ENCODE results near the gene SCUBE1.
"Not testable (repeated sequence)": the region's sequence is repeated elsewhere in the genome, so short reads cannot be mapped to it uniquely, and the experiment has no call there.

The SCUBE1 gene

DNA sequence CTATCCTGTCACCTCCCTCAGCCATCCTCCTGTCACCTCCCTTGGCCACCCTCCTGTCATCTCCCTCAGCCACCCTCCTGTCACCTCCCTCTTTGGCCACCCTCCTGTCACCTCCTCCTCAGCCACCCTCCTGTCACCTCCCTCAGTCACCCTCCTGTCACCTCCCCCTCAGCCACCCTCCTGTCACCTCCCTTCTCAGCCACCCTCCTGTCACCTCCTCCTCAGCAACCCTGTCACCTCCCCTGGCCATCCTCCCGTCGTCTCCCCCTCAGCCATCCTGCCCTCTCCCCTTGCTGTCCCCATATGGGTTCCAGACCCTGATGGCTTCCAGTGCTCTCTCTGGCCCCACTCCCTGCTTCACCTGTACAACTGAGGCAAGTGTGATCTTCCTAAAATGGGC lies 61.8 kb downstream of the SCUBE1 start:
- TF ChIP-seq, protein P1, sequence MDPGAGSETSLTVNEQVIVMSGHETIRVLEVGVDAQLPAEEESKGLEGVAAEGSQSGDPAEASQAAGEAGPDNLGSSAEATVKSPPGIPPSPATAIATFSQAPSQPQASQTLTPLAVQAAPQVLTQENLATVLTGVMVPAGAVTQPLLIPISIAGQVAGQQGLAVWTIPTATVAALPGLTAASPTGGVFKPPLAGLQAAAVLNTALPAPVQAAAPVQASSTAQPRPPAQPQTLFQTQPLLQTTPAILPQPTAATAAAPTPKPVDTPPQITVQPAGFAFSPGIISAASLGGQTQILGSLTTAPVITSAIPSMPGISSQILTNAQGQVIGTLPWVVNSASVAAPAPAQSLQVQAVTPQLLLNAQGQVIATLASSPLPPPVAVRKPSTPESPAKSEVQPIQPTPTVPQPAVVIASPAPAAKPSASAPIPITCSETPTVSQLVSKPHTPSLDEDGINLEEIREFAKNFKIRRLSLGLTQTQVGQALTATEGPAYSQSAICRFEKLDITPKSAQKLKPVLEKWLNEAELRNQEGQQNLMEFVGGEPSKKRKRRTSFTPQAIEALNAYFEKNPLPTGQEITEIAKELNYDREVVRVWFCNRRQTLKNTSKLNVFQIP (CRISPR knock-in tag; IDR thresholded peaks at IDR 0.05; ENCODE audit: borderline replicate concordance, low read depth) = no peak
- TF ChIP-seq TOX (CRISPR knock-in tag; IDR thresholded peaks at IDR 0.05; ENCODE audit: borderline replicate concordance) (no peak), PPARA (CRISPR knock-in tag; IDR thresholded peaks at IDR 0.05; ENCODE audit: borderline replicate concordance) (no peak), ZNF565 (CRISPR knock-in tag; conservative IDR thresholded peaks at IDR 0.05; ENCODE audit: low read depth) (no peak), SNAI2 (CRISPR knock-in tag; IDR thresholded peaks at IDR 0.05) (no peak), ARNTL (CRISPR knock-in tag; IDR thresholded peaks at IDR 0.05; ENCODE audit: borderline replicate concordance, low read depth) (no peak), BACH2 (CRISPR knock-in tag; IDR thresholded peaks at IDR 0.05; ENCODE audit: borderline replicate concordance) (no peak), ZNF70 (CRISPR knock-in tag; IDR thresholded peaks at IDR 0.05) (no peak), ZFP30 (CRISPR knock-in tag; IDR thresholded peaks at IDR 0.05) (no peak), CSDC2 (CRISPR knock-in tag; IDR thresholded peaks at IDR 0.05) (no peak), ZNF8 (CRISPR knock-in tag; IDR thresholded peaks at IDR 0.05) (no peak), ISL1 (CRISPR knock-in tag; IDR thresholded peaks at IDR 0.05) (no peak), TCF4 (CRISPR knock-in tag; IDR thresholded peaks at IDR 0.05; ENCODE audit: borderline replicate concordance) (no peak), ZC3H10 (CRISPR knock-in tag; IDR thresholded peaks at IDR 0.05) (no peak), ZFP3 (CRISPR knock-in tag; IDR thresholded peaks at IDR 0.05) (no peak), OSR1 (CRISPR knock-in tag; IDR thresholded peaks at IDR 0.05) (no peak)
- TF ChIP-seq, protein P2, sequence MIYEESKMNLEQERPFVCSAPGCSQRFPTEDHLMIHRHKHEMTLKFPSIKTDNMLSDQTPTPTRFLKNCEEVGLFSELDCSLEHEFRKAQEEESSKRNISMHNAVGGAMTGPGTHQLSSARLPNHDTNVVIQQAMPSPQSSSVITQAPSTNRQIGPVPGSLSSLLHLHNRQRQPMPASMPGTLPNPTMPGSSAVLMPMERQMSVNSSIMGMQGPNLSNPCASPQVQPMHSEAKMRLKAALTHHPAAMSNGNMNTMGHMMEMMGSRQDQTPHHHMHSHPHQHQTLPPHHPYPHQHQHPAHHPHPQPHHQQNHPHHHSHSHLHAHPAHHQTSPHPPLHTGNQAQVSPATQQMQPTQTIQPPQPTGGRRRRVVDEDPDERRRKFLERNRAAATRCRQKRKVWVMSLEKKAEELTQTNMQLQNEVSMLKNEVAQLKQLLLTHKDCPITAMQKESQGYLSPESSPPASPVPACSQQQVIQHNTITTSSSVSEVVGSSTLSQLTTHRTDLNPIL (CRISPR knock-in tag; IDR thresholded peaks at IDR 0.05; ENCODE audit: low read depth) = no peak
- TF ChIP-seq, protein P3, sequence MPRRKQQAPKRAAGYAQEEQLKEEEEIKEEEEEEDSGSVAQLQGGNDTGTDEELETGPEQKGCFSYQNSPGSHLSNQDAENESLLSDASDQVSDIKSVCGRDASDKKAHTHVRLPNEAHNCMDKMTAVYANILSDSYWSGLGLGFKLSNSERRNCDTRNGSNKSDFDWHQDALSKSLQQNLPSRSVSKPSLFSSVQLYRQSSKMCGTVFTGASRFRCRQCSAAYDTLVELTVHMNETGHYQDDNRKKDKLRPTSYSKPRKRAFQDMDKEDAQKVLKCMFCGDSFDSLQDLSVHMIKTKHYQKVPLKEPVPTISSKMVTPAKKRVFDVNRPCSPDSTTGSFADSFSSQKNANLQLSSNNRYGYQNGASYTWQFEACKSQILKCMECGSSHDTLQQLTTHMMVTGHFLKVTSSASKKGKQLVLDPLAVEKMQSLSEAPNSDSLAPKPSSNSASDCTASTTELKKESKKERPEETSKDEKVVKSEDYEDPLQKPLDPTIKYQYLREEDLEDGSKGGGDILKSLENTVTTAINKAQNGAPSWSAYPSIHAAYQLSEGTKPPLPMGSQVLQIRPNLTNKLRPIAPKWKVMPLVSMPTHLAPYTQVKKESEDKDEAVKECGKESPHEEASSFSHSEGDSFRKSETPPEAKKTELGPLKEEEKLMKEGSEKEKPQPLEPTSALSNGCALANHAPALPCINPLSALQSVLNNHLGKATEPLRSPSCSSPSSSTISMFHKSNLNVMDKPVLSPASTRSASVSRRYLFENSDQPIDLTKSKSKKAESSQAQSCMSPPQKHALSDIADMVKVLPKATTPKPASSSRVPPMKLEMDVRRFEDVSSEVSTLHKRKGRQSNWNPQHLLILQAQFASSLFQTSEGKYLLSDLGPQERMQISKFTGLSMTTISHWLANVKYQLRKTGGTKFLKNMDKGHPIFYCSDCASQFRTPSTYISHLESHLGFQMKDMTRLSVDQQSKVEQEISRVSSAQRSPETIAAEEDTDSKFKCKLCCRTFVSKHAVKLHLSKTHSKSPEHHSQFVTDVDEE (CRISPR knock-in tag; IDR thresholded peaks at IDR 0.05) = no peak
- TF ChIP-seq, protein P4, sequence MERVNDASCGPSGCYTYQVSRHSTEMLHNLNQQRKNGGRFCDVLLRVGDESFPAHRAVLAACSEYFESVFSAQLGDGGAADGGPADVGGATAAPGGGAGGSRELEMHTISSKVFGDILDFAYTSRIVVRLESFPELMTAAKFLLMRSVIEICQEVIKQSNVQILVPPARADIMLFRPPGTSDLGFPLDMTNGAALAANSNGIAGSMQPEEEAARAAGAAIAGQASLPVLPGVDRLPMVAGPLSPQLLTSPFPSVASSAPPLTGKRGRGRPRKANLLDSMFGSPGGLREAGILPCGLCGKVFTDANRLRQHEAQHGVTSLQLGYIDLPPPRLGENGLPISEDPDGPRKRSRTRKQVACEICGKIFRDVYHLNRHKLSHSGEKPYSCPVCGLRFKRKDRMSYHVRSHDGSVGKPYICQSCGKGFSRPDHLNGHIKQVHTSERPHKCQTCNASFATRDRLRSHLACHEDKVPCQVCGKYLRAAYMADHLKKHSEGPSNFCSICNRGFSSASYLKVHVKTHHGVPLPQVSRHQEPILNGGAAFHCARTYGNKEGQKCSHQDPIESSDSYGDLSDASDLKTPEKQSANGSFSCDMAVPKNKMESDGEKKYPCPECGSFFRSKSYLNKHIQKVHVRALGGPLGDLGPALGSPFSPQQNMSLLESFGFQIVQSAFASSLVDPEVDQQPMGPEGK (CRISPR knock-in tag; IDR thresholded peaks at IDR 0.05; ENCODE audit: borderline replicate concordance) = no peak
- TF ChIP-seq, protein P5, sequence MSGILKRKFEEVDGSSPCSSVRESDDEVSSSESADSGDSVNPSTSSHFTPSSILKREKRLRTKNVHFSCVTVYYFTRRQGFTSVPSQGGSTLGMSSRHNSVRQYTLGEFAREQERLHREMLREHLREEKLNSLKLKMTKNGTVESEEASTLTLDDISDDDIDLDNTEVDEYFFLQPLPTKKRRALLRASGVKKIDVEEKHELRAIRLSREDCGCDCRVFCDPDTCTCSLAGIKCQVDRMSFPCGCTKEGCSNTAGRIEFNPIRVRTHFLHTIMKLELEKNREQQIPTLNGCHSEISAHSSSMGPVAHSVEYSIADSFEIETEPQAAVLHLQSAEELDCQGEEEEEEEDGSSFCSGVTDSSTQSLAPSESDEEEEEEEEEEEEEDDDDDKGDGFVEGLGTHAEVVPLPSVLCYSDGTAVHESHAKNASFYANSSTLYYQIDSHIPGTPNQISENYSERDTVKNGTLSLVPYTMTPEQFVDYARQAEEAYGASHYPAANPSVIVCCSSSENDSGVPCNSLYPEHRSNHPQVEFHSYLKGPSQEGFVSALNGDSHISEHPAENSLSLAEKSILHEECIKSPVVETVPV (CRISPR knock-in tag; IDR thresholded peaks at IDR 0.05) = no peak
- ATAC-seq = no peak

DNA sequence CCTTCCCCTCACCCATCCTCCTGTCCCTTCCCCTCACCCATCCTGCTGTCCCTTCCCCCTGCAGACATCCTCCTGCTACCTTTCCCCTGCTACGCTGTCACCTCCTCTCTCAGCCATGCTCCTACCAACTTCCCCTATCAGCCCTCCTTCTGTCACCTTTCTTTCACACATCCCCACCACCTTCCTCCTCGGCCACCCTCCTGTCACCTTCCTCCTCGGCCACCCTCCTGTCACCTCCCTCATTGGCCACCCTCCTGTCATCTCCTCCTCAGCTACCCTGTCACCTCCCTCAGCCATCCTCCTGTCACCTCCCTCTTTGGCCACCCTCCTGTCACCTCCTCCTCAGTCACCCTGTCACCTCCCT lies 62.7 kb downstream of the SCUBE1 start:
- not testable (repeated sequence) for ATAC-seq

DNA sequence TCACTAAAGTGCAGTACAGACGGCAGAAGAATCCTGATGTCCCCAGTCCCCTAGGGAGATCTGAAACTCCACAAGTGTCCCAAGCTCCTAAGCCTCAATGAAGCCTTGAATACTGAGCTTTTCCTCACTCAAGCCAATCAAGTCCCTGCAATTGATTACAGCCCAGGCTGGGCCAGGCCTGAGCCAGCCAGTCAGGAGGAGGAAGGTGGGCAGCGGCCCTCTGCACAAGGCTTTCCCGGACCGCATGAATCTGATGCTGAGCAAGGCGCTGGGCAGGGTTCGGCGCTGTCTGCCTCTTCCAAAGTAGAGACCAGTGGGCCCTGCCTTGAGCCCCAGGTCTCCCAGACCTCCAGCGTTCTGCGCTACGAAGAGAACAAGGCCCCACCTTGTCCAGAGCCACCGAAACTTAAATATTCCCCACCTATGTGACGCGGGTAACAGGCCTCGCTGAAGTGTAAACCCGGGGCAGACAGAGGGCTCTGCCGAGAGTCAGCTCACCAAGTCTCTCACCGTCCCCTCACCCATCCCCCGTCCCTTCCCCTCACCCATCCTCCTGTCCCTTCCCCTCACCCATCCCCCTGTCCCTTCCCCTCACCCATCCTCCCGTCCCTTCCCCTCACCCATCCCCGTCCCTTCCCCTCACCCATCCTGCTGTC lies 63.2 kb downstream of the SCUBE1 start:
- ATAC-seq = no peak
- no peak for TF ChIP-seq ARNTL (CRISPR knock-in tag; IDR thresholded peaks at IDR 0.05; ENCODE audit: borderline replicate concordance, low read depth)
- TF ChIP-seq BACH2 (CRISPR knock-in tag; IDR thresholded peaks at IDR 0.05; ENCODE audit: borderline replicate concordance) = no peak
- no peak for TF ChIP-seq ZNF8 (CRISPR knock-in tag; IDR thresholded peaks at IDR 0.05)
- TF ChIP-seq CSDC2 (CRISPR knock-in tag; IDR thresholded peaks at IDR 0.05) = no peak
- no peak for TF ChIP-seq GLIS3 (CRISPR knock-in tag; IDR thresholded peaks at IDR 0.05)
- no peak for TF ChIP-seq ZC3H10 (CRISPR knock-in tag; IDR thresholded peaks at IDR 0.05)
- TF ChIP-seq, protein P2 (CRISPR knock-in tag; IDR thresholded peaks at IDR 0.05; ENCODE audit: low read depth) = no peak
- no peak for TF ChIP-seq ESRRG (CRISPR knock-in tag; IDR thresholded peaks at IDR 0.05)
- TF ChIP-seq, protein P3 (CRISPR knock-in tag; IDR thresholded peaks at IDR 0.05) = no peak
- TF ChIP-seq ZNF70 (CRISPR knock-in tag; IDR thresholded peaks at IDR 0.05) = no peak
- TF ChIP-seq, protein P1 (CRISPR knock-in tag; IDR thresholded peaks at IDR 0.05; ENCODE audit: borderline replicate concordance, low read depth) = no peak
- no peak for TF ChIP-seq ZFP30 (CRISPR knock-in tag; IDR thresholded peaks at IDR 0.05)

Data from SK-N-SH treated with all-trans-retinoic acid at 6 μM for 48 hours (cell line).